ENCODE data around the gene ZNF488. TPM values are rescaled to one million over a fixed set of nuclear protein-coding genes. Genes with fewer than 3 reads are reported as not detected.

Gene ZNF488
- total RNA-seq, 1 donor from 2014 or later, result not detected

DNA sequence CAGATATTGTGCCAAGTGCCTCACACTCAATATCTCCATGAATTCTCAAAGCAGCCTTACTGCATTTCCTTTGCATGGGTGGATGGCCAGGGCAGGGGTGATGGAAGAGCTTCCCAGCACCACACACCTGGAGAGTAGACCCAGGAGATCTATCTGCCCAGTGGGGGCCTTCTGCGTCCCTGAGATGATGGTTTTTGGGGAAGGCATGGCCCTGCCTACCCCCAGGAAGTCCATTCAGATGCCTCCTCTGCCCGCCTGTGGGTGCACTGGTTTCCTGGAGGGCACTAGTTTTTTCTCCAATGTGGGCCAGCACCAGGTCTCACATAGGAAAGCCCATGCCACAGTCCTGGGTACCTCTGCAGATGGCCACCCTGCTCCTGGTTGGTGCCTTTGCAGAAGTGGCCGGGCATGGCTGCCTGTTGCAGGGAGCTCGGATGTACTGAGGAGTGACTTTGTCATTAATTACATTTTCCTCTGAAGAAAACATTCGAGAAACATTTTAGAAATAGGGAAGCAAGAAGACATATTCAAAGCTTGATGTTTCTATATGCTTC, 28.2 kb upstream of the ZNF488 start:
- Mint-ChIP-seq H3K27ac (no peak overlapping the region), H3K4me1 (no peaks in the 10 kb centered on the region), H3K9me3 (no peaks in the 10 kb centered on the region), H3K4me3 (no peak overlapping the region), H3K36me3 (ENCODE audit: low read depth) (no peaks in the 10 kb centered on the region), H3K27me3 (no peaks in the 10 kb centered on the region)
- intact Hi-C loops (cut with micrococcal nuclease), result no loop called here
- ATAC-seq (ENCODE audit: low read depth) (no peak), DNase-seq (no peak)
- ChIA-PET CTCF (no interaction called here), POLR2A (no interaction called here)
- TF ChIP-seq CTCF (IDR thresholded peaks at IDR 0.05), result no peak

- intact Hi-C loops (cut with micrococcal nuclease), result no loop called here
Measured at GRCh38 chr10:47410862-47411261, 26.8 kb upstream of the ZNF488 start.

GRCh38 chr10:47410271-47410670, 26.2 kb upstream of the ZNF488 start:
- ChIA-PET CTCF (no interaction called here), POLR2A (no interaction called here)
- ATAC-seq (ENCODE audit: low read depth) (no peak), DNase-seq (no peak)
- H3K36me3 Mint-ChIP-seq (ENCODE audit: low read depth), result no peaks in the 10 kb centered on the region
- no peaks in the 10 kb centered on the region for H3K9me3 Mint-ChIP-seq
- no peak overlapping the region for H3K4me3 Mint-ChIP-seq
- TF ChIP-seq CTCF (IDR thresholded peaks at IDR 0.05), result no peak
- H3K27me3 Mint-ChIP-seq, result no peaks in the 10 kb centered on the region
- no peak overlapping the region for H3K27ac Mint-ChIP-seq
- intact Hi-C loops (cut with micrococcal nuclease), result no loop called here
- no peaks in the 10 kb centered on the region for H3K4me1 Mint-ChIP-seq

More at GRCh38 chr10:47410862-47411261, 26.8 kb upstream of the ZNF488 start:
- ChIA-PET CTCF (no interaction called here), POLR2A (no interaction called here)
- Mint-ChIP-seq H3K27me3 (no peaks in the 10 kb centered on the region), H3K36me3 (ENCODE audit: low read depth) (no peaks in the 10 kb centered on the region), H3K4me1 (no peaks in the 10 kb centered on the region), H3K9me3 (no peaks in the 10 kb centered on the region), H3K27ac (no peak overlapping the region), H3K4me3 (no peak overlapping the region)
- no peak for DNase-seq
- ATAC-seq (ENCODE audit: low read depth), result no peak
- no peak for TF ChIP-seq CTCF (IDR thresholded peaks at IDR 0.05)

DNA sequence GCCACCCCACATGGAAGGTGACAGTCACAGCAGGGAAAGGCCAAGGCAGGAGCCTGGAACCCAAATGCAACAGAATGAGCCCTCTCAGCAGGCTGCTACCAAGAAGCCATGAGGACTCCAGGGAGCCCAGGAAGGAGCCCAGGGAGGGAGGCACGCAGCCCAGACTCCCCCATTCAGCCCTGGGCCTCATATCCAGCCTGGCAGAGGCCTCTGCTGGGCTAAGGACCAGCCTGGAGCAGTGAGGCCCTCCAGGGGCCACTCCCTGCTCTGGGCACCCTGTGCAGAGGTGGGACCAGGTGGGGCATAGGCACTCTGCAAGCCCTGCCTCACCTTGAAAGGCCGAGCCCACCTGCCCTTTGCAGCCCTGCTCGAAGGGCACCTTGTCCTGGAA, 25.8 kb upstream of the ZNF488 start:
- no peak for ATAC-seq (ENCODE audit: low read depth)
- H3K27ac Mint-ChIP-seq, result no peak overlapping the region
- ChIA-PET CTCF (no interaction called here), POLR2A (no interaction called here)
- DNase-seq, result no peak
- no peaks in the 10 kb centered on the region for H3K4me1 Mint-ChIP-seq
- no peak for TF ChIP-seq CTCF (IDR thresholded peaks at IDR 0.05)
- H3K27me3 Mint-ChIP-seq, result no peaks in the 10 kb centered on the region
- H3K36me3 Mint-ChIP-seq (ENCODE audit: low read depth), result no peaks in the 10 kb centered on the region
- no peaks in the 10 kb centered on the region for H3K9me3 Mint-ChIP-seq
- intact Hi-C loops (cut with micrococcal nuclease), result no loop called here
- H3K4me3 Mint-ChIP-seq, result no peak overlapping the region

DNA sequence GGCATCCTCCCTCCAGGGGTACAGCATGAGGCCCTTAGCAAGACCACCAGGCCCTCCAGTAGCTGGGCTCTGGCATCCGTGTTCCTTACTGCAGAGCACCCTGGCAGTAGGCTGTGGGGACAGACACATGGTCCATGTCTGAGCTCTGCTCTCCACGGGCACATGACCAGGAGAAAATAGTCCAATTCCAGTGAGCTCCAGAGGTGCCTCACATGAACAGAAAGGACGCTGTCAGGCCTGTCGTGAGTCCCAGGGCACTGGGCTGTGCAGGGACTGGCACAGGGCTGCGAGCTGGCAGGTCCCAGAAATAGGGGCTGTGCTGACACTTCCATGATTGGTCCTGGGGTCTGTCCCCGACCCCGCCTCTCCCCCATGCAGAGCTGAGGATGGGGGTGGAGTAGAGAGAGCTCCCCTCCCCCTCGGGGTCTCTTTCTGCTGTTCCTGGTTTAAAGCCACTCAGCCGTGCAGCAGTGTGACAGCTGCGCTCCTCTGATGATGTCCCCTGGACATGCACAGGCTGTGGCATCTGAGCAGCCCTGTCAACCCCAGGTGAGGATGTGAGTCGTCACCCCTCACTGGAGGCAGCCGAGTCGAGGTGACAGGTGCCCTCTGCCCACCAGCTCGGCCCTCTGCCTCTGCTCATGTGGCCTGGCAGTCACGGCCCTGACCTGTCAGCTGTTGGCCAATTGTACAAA, 25.2 kb upstream of the ZNF488 start:
- Mint-ChIP-seq H3K27me3 (no peaks in the 10 kb centered on the region), H3K9me3 (no peaks in the 10 kb centered on the region), H3K27ac (no peak overlapping the region), H3K36me3 (ENCODE audit: low read depth) (no peaks in the 10 kb centered on the region), H3K4me1 (no peaks in the 10 kb centered on the region), H3K4me3 (no peak overlapping the region)
- no peak for TF ChIP-seq CTCF (IDR thresholded peaks at IDR 0.05)
- intact Hi-C loops (cut with micrococcal nuclease), result no loop called here
- DNase-seq (no peak), ATAC-seq (ENCODE audit: low read depth) (no peak)
- CTCF ChIA-PET, result no interaction called here
- POLR2A ChIA-PET, result no interaction called here
